Left cardiac atrium (tissue), 4 donors: ENCODE measurements around the gene IRF2. TPM values are rescaled to one million over a fixed set of nuclear protein-coding genes. Genes with fewer than 3 reads are reported as not detected.
A peak's percentile ranks its signal among the peaks of the same experiment; 100 is the strongest.

ENCODE experiments used
- ATAC-seq, 2 donors: fragments of 200-7000 bp; cut with Tn5 transposase; one replicate each; pipeline ENCODE4 v1.9.1; 2020; ENCODE audit warnings: mild to moderate bottlenecking in 2 of 2, moderate library complexity in 2 of 2
- DNase-seq: peaks from one replicate; pipeline ENCODE4 v3.0.0-alpha.2; 2020
- intact Hi-C, 2 donors: fragments of 100-400 bp; cut with DNase I; formaldehyde crosslinking; loops; one replicate each; pipeline versions ENCODE4 v1.14.1 to v1.15.1; 2022 to 2023
- total RNA-seq, 2 donors: library from RNA; stranded (reverse); fragmentation: NEBNext Ultra II Directional; extraction: Animal tissue kit (Norgen Biotek cat#: 25700); gene quantifications; one replicate each; pipeline ENCODE4 v1.2.1, GENCODE V29; 2021
- donor health status: DM: no; HTN: yes; CAD: no.
- donor health status: DM: no; HTN: yes; CAD: no; lungs with severe emphysema.
- donor health status: DM: yes; HTN: yes; CAD: no.
- donor health status: Dilated cardiomyopathy.

Gene IRF2
- total RNA-seq, 2 donors from 2014 or later = 27.1 to 30.0 TPM

GRCh38 chr4:184476695-184477094 lies 2.3 kb upstream of the IRF2 start:
- DNase-seq (no peak), ATAC-seq (no peak)
- intact Hi-C loops = loop anchor here (5.0 to 10.0 kb wide), 2 partner anchors 168 to 214 kb away; partner anchors contain the start of genes CASP3 (in 1 of the 2) and PRIMPOL (in 1 of the 2)

- DNase-seq (no peak), ATAC-seq (no peak)
- intact Hi-C loops = loop anchor here (5.0 to 10.0 kb wide), 2 partner anchors 169 to 213 kb away; partner anchors contain the start of genes CASP3 (in 1 of the 2) and PRIMPOL (in 1 of the 2)
Measured at GRCh38 chr4:184475498-184475897, 1.1 kb upstream of the IRF2 start.

GRCh38 chr4:184475096-184475461 lies 729 bp upstream of the IRF2 start:
- intact Hi-C loops = loop anchor here (5.0 to 10.0 kb wide), 2 partner anchors 170 to 213 kb away; partner anchors contain the start of genes CASP3 (in 1 of the 2) and PRIMPOL (in 1 of the 2)
- ATAC-seq (peak; percentile 9 to 16), DNase-seq (peak; percentile 63)

GRCh38 chr4:184473499-184474262 lies 669 bp downstream of the IRF2 start:
- DNase-seq (peak; percentile 55), ATAC-seq (peak in 1 of 2 donors; percentile 4)
- intact Hi-C loops = loop anchor here (1.0 to 10.0 kb wide), 3 partner anchors 64 to 171 kb away; partner anchors contain the start of genes CASP3 (in 1 of the 2) and PRIMPOL (in 1 of the 2)

GRCh38 chr4:184472614-184473498 lies 1.5 kb downstream of the IRF2 start:
- intact Hi-C loops = loop anchor here (2.0 to 10.0 kb wide), 2 partner anchors 88 to 172 kb away; partner anchors contain the start of genes CASP3 (in 1 of the 2) and PRIMPOL (in 1 of the 2)
- DNase-seq (peak; percentile 91), ATAC-seq (peak; percentile 77 to 80)

GRCh38 chr4:184471881-184472613 lies 2.3 kb downstream of the IRF2 start:
- intact Hi-C loops = loop anchor here (2.0 to 10.0 kb wide), 3 partner anchors 65 to 173 kb away; partner anchors contain the start of genes CASP3 (in 1 of the 2) and PRIMPOL (in 1 of the 2)
- no peak for ATAC-seq

GRCh38 chr4:184470785-184471110 lies 3.6 kb downstream of the IRF2 start:
- intact Hi-C loops = loop anchor here in 1 of 2 donors (2.0 to 10.0 kb wide), 2 partner anchors 66 to 174 kb away; partner anchors contain the start of genes CASP3 and PRIMPOL
- DNase-seq (no peak), ATAC-seq (no peak)

More at GRCh38 chr4:184471881-184472613, 2.3 kb downstream of the IRF2 start:
- no peak for DNase-seq

- ATAC-seq (no peak), DNase-seq (no peak)
- intact Hi-C loops = no loop called here
Measured at GRCh38 chr4:184466634-184467033, 7.7 kb downstream of the IRF2 start.

GRCh38 chr4:184464759-184465454 lies 9.4 kb downstream of the IRF2 start:
- DNase-seq (no peak), ATAC-seq (no peak)
- intact Hi-C loops = no loop called here

- ATAC-seq (no peak), DNase-seq (no peak)
- intact Hi-C loops = no loop called here
Measured at GRCh38 chr4:184463856-184464255, 10.5 kb downstream of the IRF2 start.

- DNase-seq = no peak
- intact Hi-C loops = no loop called here
- no peak for ATAC-seq
Measured at GRCh38 chr4:184463158-184463557, 11.2 kb downstream of the IRF2 start.

GRCh38 chr4:184462724-184463123 lies 11.6 kb downstream of the IRF2 start:
- intact Hi-C loops = no loop called here
- ATAC-seq = no peak
- no peak for DNase-seq

GRCh38 chr4:184461711-184462441 lies 12.5 kb downstream of the IRF2 start:
- ATAC-seq (no peak), DNase-seq (no peak)
- intact Hi-C loops = no loop called here

GRCh38 chr4:184460499-184461285 lies 13.7 kb downstream of the IRF2 start:
- intact Hi-C loops = no loop called here
- DNase-seq (no peak), ATAC-seq (no peak)

- ATAC-seq (no peak), DNase-seq (no peak)
- intact Hi-C loops = no loop called here
Measured at GRCh38 chr4:184459413-184459812, 14.9 kb downstream of the IRF2 start.

- intact Hi-C loops = no loop called here
- no peak for DNase-seq
- ATAC-seq = no peak
Measured at GRCh38 chr4:184457535-184458249, 16.7 kb downstream of the IRF2 start.
